ENCODE measurements around the gene KCNQ1. TPM values are rescaled to one million over a fixed set of nuclear protein-coding genes. Genes with fewer than 3 reads are reported as not detected.

Gene KCNQ1
- total RNA-seq, 1 experiment from 2014 or later, result 2.3 TPM

GRCh38 chr11:2847561-2847960 lies 402.8 kb downstream of the KCNQ1 start:
- Mint-ChIP-seq H3K27ac (no peak overlapping the region), H3K4me1 (peaks cover 3 to 15% of the 10 kb centered on the region in 2 experiments; a peak in 2 of 4 replicates), H3K4me3 (no peak overlapping the region), H3K9me3 (no peaks in the 10 kb centered on the region), H3K36me3 (ENCODE audit: insufficient read depth in 1 of 3, low read depth in 3 of 3) (no peaks in the 10 kb centered on the region), H3K27me3 (ENCODE audit: low read depth) (peaks cover 54% of the 10 kb centered on the region)
- WGBS (ENCODE audit: extremely low coverage, insufficient read length, low lambda C conversion rate), result no CpG with 5 or more reads among the region's 21 CpGs
- Histone ChIP-seq H2BK20ac (ENCODE audit: low read depth, low read length, poor library complexity, severe bottlenecking) (no peak overlapping the region), H4K91ac (ENCODE audit: insufficient read length, low read depth, low read length) (no peak overlapping the region), H3K18ac (ENCODE audit: insufficient read length, low read depth, low read length) (no peak overlapping the region), H4K20me1 (ENCODE audit: control insufficient read depth, insufficient read depth, insufficient read length) (no peaks in the 10 kb centered on the region), H4K5ac (ENCODE audit: insufficient read length, low read depth, low read length) (no peak overlapping the region), H2BK120ac (ENCODE audit: low read depth, low read length, poor library complexity, severe bottlenecking) (no peak overlapping the region), H3K23ac (ENCODE audit: insufficient read length, low read depth, low read length) (no peak overlapping the region), H3K4ac (ENCODE audit: low read depth, low read length) (no peak overlapping the region), H3K9ac (ENCODE audit: extremely low read depth, insufficient read length, low read length) (no peak overlapping the region), H2BK12ac (ENCODE audit: insufficient read length, low read depth, low read length) (no peak overlapping the region), H3K79me1 (ENCODE audit: insufficient read depth, low read depth, low read length, poor library complexity, severe bottlenecking) (no peaks in the 10 kb centered on the region), H2AFZ (ENCODE audit: low read length) (no peak overlapping the region), H3K23me2 (ENCODE audit: insufficient read length, low read depth, low read length, poor library complexity, severe bottlenecking) (no peaks in the 10 kb centered on the region), H2BK15ac (ENCODE audit: low read depth, low read length) (no peak overlapping the region), H3K79me2 (ENCODE audit: insufficient read depth, low read length) (no peaks in the 10 kb centered on the region), H3K4me1 (ENCODE audit: insufficient read depth, low read length) (no peaks in the 10 kb centered on the region), H3K9me3 (ENCODE audit: control insufficient read depth, low read depth, low read length) (no peaks in the 10 kb centered on the region), H3T11ph (ENCODE audit: low read length) (no peak overlapping the region), H2BK5ac (ENCODE audit: insufficient read length, low read length) (no peak overlapping the region), H3K4me2 (ENCODE audit: insufficient read depth, insufficient read length, low read length) (no peak overlapping the region), H3K27ac (ENCODE audit: insufficient read length, low read depth, low read length) (no peak overlapping the region), H4K8ac (replicated peaks; ENCODE audit: insufficient read length, low read depth, low read length) (no peak overlapping the region), H2AK5ac (ENCODE audit: insufficient read length, low read length) (no peak overlapping the region), H3K14ac (ENCODE audit: insufficient read depth, low read length) (no peak overlapping the region), H3K56ac (ENCODE audit: insufficient read length, low read depth, low read length) (no peak overlapping the region), H3K27me3 (ENCODE audit: insufficient read depth, low read length) (no peaks in the 10 kb centered on the region; the same call in 1 of the 2 replicates)
- DNase-seq, result no peak
- no peak for TF ChIP-seq CTCF (conservative IDR thresholded peaks at IDR 0.05)

All from H9 (cell line).